Measurements from ENCODE around the gene C9orf85. TPM values are rescaled to one million over a fixed set of nuclear protein-coding genes. Genes with fewer than 3 reads are reported as not detected.
A peak's percentile ranks its signal among the peaks of the same experiment; 100 is the strongest.

Gene C9orf85, protein sequence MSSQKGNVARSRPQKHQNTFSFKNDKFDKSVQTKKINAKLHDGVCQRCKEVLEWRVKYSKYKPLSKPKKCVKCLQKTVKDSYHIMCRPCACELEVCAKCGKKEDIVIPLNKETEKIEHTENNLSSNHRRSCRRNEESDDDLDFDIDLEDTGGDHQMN
- 10 to 100 TPM in 3 of 4 donors, 1 to 10 TPM in 1; 8.9 to 21.7 (median 13.0) TPM for total RNA-seq

DNA sequence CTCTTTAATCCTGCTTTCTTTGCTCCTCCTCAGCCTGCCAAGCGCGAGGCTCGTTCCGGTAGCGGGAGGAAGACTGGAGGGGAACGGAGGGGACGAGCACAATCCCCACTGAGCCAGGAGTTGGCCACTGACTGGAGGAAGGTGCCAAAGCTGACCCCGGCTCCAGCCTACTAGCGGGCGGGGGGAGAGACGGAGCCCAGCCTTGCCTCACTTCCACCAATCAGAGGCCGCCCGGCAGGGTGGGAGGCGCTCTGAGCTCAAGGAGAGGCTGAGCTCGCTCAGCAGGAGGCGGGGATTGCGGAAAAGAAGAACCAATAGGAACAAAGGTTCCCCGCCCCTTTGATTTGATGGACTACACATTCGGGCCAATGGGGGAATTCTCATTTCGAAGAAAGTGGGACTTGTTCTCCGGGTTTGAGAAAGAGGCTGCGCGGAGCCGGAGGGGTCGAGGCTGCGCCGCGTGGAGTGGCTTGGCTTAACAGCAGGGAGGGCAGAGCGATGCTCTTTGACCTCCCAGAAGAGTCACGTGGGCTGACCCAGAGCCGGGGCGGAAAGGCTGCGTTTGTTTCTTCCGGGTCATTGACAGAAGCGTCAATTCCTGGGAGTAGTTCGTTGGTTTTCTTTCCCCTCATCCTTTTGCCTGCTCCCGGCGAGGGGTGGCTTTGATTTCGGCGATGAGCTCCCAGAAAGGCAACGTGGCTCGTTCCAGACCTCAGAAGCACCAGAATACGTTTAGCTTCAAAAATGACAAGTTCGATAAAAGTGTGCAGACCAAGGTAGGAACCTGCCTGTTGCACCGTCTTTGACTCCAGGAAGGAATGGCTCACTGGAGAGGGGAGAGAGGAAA, at the start of gene C9orf85, which contains the start of gene ABHD17B:
Gene C9orf85 (plus strand): TSS at position 579 of the 847 bp plus-strand sequence. CDS start 96 bp downstream, at position 675.
Gene ABHD17B (minus strand): TSS at position 133 of the 847 bp plus-strand sequence. CDS start 36,113 bp downstream, outside the sequence.
- no peaks in the 10 kb centered on the region for H3K36me3 ChIP-seq
- H3K9me3 ChIP-seq = no peaks in the 10 kb centered on the region
- peak within 1 kb of the TSS; percentile 90 to 94 (median 93) for H3K27ac ChIP-seq
- TF ChIP-seq POLR2A (IDR thresholded peaks at IDR 0.05) = peak; percentile 71 to 99
- TF ChIP-seq, protein P1, sequence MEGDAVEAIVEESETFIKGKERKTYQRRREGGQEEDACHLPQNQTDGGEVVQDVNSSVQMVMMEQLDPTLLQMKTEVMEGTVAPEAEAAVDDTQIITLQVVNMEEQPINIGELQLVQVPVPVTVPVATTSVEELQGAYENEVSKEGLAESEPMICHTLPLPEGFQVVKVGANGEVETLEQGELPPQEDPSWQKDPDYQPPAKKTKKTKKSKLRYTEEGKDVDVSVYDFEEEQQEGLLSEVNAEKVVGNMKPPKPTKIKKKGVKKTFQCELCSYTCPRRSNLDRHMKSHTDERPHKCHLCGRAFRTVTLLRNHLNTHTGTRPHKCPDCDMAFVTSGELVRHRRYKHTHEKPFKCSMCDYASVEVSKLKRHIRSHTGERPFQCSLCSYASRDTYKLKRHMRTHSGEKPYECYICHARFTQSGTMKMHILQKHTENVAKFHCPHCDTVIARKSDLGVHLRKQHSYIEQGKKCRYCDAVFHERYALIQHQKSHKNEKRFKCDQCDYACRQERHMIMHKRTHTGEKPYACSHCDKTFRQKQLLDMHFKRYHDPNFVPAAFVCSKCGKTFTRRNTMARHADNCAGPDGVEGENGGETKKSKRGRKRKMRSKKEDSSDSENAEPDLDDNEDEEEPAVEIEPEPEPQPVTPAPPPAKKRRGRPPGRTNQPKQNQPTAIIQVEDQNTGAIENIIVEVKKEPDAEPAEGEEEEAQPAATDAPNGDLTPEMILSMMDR (IDR thresholded peaks at IDR 0.05) = no peak
- peak within 1 kb of the TSS; percentile 63 to 90 (median 82) for H3K4me3 ChIP-seq (replicated peaks in 1 of 3)
- no peaks in the 10 kb centered on the region for H3K27me3 ChIP-seq
- intact Hi-C loops (cut with DNase I) = no loop called here
- peak; percentile 99 to 100 for DNase-seq
- H3K4me1 ChIP-seq = peaks cover 19 to 22% of the 10 kb centered on the region in 2 donors
- 0 to 1% methylated on average over 37 to 38 of the region's 45 CpGs for WGBS, 2 donors

DNA sequence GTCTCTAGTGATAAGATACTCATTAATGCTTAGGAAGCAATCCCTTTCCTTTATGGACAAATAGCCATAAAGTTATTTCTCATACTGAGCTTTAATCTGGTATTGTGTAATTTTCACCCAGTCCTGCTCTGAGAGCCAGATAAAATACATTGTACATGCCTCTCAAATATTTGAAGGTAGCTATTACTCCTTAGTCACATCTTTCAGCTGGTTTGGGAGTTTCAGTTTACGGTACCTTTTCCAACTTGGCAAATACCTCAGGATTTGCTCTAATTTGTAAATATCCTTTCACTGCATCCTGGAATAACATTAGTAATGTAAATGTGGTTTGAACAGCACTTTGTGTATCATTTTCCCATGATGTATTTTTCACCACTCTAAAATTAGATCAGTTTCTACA, 47.8 kb upstream of the C9orf85 start:
- intact Hi-C loops (cut with DNase I) = no loop called here
- no peaks in the 10 kb centered on the region for H3K36me3 ChIP-seq
- H3K9me3 ChIP-seq = no peaks in the 10 kb centered on the region
- no peak for DNase-seq
- no peak overlapping the region for H3K4me3 ChIP-seq (replicated peaks in 1 of 3)
- 88% methylated on average over 1 of the region's 1 CpG for WGBS, 2 donors
- H3K4me1 ChIP-seq = no peaks in the 10 kb centered on the region
- H3K27ac ChIP-seq = no peak overlapping the region
- no peaks in the 10 kb centered on the region for H3K27me3 ChIP-seq
- no peak for TF ChIP-seq POLR2A (IDR thresholded peaks at IDR 0.05)
- TF ChIP-seq, protein P1 (IDR thresholded peaks at IDR 0.05) = no peak

DNA sequence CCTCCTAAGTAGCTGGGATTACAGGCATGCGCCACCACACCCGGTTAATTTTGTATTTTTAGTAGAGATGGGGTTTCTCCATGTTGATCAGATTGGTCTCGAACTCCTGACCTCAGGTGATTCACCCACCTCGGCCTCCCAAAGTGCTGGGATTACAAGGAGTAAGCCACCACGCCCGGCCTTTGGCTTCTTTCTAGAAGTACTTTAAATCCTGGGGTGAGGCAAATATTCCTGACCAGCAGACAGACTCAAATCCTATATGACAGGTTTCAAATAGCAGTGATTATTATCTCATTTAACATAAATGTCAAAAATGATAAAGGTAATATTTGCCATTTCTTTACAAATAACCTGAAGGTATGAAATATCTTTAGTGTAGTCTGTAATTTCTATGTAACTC, 36.1 kb upstream of the C9orf85 start:
- no peaks in the 10 kb centered on the region for H3K4me1 ChIP-seq
- intact Hi-C loops (cut with DNase I) = no loop called here
- no peak overlapping the region for H3K27ac ChIP-seq
- no peaks in the 10 kb centered on the region for H3K9me3 ChIP-seq
- no peak for DNase-seq
- no peaks in the 10 kb centered on the region for H3K36me3 ChIP-seq
- 96 to 98% methylated on average over 6 of the region's 6 CpGs for WGBS, 2 donors
- no peak for TF ChIP-seq POLR2A (IDR thresholded peaks at IDR 0.05)
- TF ChIP-seq, protein P1 (IDR thresholded peaks at IDR 0.05) = no peak
- no peak overlapping the region for H3K4me3 ChIP-seq (replicated peaks in 1 of 3)
- no peaks in the 10 kb centered on the region for H3K27me3 ChIP-seq

DNA sequence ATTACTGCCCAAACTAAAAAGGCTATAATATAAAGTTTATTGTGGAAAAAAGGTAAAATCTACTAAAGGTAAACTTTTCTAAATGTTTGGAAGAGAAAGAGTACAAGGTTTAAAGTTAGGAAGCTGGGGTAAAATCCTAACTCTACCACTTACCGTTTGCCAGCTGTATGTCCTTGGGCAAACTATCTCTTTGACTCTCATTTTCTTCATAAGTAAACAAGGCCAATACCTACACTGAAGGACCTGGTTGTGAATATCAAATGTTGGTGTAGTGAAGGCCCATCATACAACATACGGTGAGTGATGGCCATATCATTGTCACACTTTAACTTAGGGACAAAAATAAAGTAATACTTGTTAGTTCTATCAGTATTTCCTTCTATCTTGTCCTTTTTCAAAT, 35.3 kb upstream of the C9orf85 start:
- H3K27ac ChIP-seq = no peak overlapping the region
- H3K4me3 ChIP-seq (replicated peaks in 1 of 3) = no peak overlapping the region
- 93 to 96% methylated on average over 2 of the region's 2 CpGs for WGBS, 2 donors
- H3K4me1 ChIP-seq = no peaks in the 10 kb centered on the region
- intact Hi-C loops (cut with DNase I) = no loop called here
- no peaks in the 10 kb centered on the region for H3K9me3 ChIP-seq
- H3K27me3 ChIP-seq = no peaks in the 10 kb centered on the region
- DNase-seq = no peak
- TF ChIP-seq, protein P1 (IDR thresholded peaks at IDR 0.05) = no peak
- TF ChIP-seq POLR2A (IDR thresholded peaks at IDR 0.05) = no peak
- H3K36me3 ChIP-seq = no peaks in the 10 kb centered on the region

DNA sequence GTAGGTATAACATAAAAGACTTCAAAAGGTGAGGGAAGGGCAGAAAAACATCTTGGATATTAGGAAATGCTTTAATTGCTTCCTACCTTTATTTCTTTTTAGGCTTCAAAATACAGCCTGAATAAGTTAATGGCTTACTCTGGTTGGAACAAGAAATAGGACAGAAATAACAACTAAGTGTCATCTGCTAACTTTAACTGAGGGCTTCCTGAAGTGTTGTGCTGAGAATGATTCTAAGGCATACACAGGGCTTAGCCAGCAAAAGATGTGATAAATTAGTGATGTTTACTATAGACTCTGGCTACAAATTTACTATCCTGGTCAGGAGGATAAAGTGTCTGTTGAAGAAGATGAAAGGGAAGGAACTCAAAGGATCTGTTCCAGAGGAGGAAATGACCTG, 34.6 kb upstream of the C9orf85 start:
- intact Hi-C loops (cut with DNase I) = no loop called here
- Histone ChIP-seq H3K4me1 (no peaks in the 10 kb centered on the region), H3K36me3 (no peaks in the 10 kb centered on the region), H3K4me3 (replicated peaks in 1 of 3) (no peak overlapping the region), H3K9me3 (no peaks in the 10 kb centered on the region), H3K27ac (no peak overlapping the region), H3K27me3 (no peaks in the 10 kb centered on the region)
- DNase-seq = no peak
- no peak for TF ChIP-seq POLR2A (IDR thresholded peaks at IDR 0.05)
- TF ChIP-seq, protein P1 (IDR thresholded peaks at IDR 0.05) = no peak

Measured in thyroid gland (tissue), 4 donors.